A549 (cell line): ENCODE data around the gene CTNNA3. TPM values are rescaled to one million over a fixed set of nuclear protein-coding genes. Genes with fewer than 3 reads are reported as not detected.

Experiments
- ATAC-seq, 2 experiments: fragments of 200-7000 bp in 1 of 2; fragments of >200 bp in 1 of 2; cut with Nextera tagmentation in 1 of 2; cut with Tn5 transposase in 1 of 2; 3 replicates each; pipeline versions ENCODE4 v1.8.0 to v1.9.1; 2018 to 2020; ENCODE audit warnings: mild to moderate bottlenecking in 1 of 2, moderate library complexity in 1 of 2
- CTCF ChIA-PET: fragments of 300-600 bp; sonication (Branson Sonifier 250); formaldehyde crosslinking; extraction: SDS; loops from one replicate; lab custom pipeline; 2021; ENCODE audit warnings: antibody characterized with exemption, inconsistent platforms; lab: Yijun Ruan, JAX
- POLR2A ChIA-PET: fragments of 350-600 bp; formaldehyde crosslinking; extraction: SDS; loops from one replicate; lab custom pipeline; 2021; ENCODE audit warnings: antibody characterized with exemption, inconsistent platforms; lab: Yijun Ruan, JAX
- DNase-seq, 2 experiments: peaks; one replicate each; pipeline versions ENCODE4 v3.0.0 to v3.0.0-alpha.2; 2011 to 2016; ENCODE audit warnings: low read depth in 1 of 2, low spot score in 1 of 2
- FAIRE-seq: peaks from 2 replicates; lab custom pipeline; 2011; peaks lifted over from hg19 to GRCh38; lab: Jason Lieb, UNC
- H3K27ac ChIP-seq, 2 experiments: fragments of >200 bp; sonication (Bioruptor Twin); formaldehyde crosslinking; 3 replicates each; pipeline ENCODE4 v1.5.1; 2016 to 2017
- H3K4me1 ChIP-seq: fragments of >200 bp; sonication (Bioruptor Twin); formaldehyde crosslinking; 3 replicates; pipeline ENCODE4 v1.6.1; 2016
- H3K4me2 ChIP-seq: fragments of >200 bp; sonication (Bioruptor Twin); formaldehyde crosslinking; 3 replicates; pipeline ENCODE4 v1.6.1; 2016
- H3K4me3 ChIP-seq: fragments of >200 bp; sonication (Bioruptor Twin); formaldehyde crosslinking; 3 replicates; pipeline ENCODE4 v1.5.1; 2016
- H3K9me3 ChIP-seq: fragments of >200 bp; sonication (Bioruptor Twin); formaldehyde crosslinking; 3 replicates; pipeline ENCODE4 v1.6.1; 2016
- BHLHE40 ChIP-seq: IDR thresholded peaks from 2 replicates; pipeline ENCODE4 v1.6.1; 2012; ENCODE audit warnings: low read depth, low read length, inconsistent platforms
- CHD2 ChIP-seq: fragments of 150-350 bp; IDR thresholded peaks from 2 replicates; pipeline ENCODE4 v1.6.1; 2014; ENCODE audit warnings: low read length; ENCODE audit not compliant: partially characterized antibody
- E2F6 ChIP-seq: IDR thresholded peaks from 2 replicates; pipeline ENCODE4 v1.6.1; 2012; ENCODE audit warnings: low read depth, borderline replicate concordance
- EHMT2 ChIP-seq: fragments of 200-600 bp; sonication (generic); IDR thresholded peaks from 2 replicates; pipeline ENCODE4 v1.6.1; 2016; ENCODE audit warnings: antibody characterized with exemption, low read depth, mild to moderate bottlenecking, moderate library complexity
- ESRRA ChIP-seq: fragments of 150-350 bp; IDR thresholded peaks from 2 replicates; pipeline ENCODE4 v1.6.1; 2014; ENCODE audit warnings: mild to moderate bottlenecking, low read length, borderline replicate concordance
- FOSL2 ChIP-seq, 2 experiments: fragments of 450-650 bp in 1 of 2; fragments of >200 bp in 1 of 2; sonication (Bioruptor Twin) in 1 of 2; formaldehyde crosslinking; IDR thresholded peaks; 2 replicates each; pipeline versions ENCODE4 v1.5.0 to v1.6.1; 2016 to 2020; ENCODE audit warnings: mild to moderate bottlenecking in 1 of 2, moderate library complexity in 1 of 2
- GATA3 ChIP-seq: IDR thresholded peaks from 2 replicates; pipeline ENCODE4 v1.6.1; 2012; ENCODE audit warnings: borderline replicate concordance
- HES2 ChIP-seq: fragments of >200 bp; sonication (Bioruptor Twin); formaldehyde crosslinking; IDR thresholded peaks from 2 replicates; pipeline ENCODE4 v1.6.1; 2016
- JUN ChIP-seq, 2 experiments: fragments of >200 bp; sonication (Bioruptor Twin); formaldehyde crosslinking; IDR thresholded peaks; 2 replicates in 1 of 2; 3 replicates in 1 of 2; pipeline ENCODE4 v1.6.1; 2016 to 2017
- JUNB ChIP-seq: fragments of >200 bp; sonication (Bioruptor Twin); formaldehyde crosslinking; IDR thresholded peaks from 2 replicates; pipeline ENCODE4 v1.6.1; 2016
- KDM5A ChIP-seq: fragments of 200-600 bp; sonication (generic); IDR thresholded peaks from 2 replicates; pipeline ENCODE4 v1.6.1; 2016; ENCODE audit warnings: antibody characterized with exemption, mild to moderate bottlenecking
- MAX ChIP-seq: IDR thresholded peaks from 2 replicates; pipeline ENCODE4 v1.6.1; 2012
- PBX3 ChIP-seq: IDR thresholded peaks from 2 replicates; pipeline ENCODE4 v1.6.1; 2012
- PHF8 ChIP-seq: fragments of 200-600 bp; sonication (generic); IDR thresholded peaks from 2 replicates; pipeline ENCODE4 v1.6.1; 2016; ENCODE audit warnings: low read depth, mild to moderate bottlenecking, antibody characterized with exemption, moderate library complexity, borderline replicate concordance
- RARB ChIP-seq: fragments of 250-450 bp; sonication (Bioruptor Pico); IDR thresholded peaks from 2 replicates; pipeline ENCODE4 v1.8.0; 2021; ENCODE audit warnings: mild to moderate bottlenecking, moderate library complexity
- RCOR1 ChIP-seq: fragments of 150-350 bp; IDR thresholded peaks from 2 replicates; pipeline ENCODE4 v1.6.1; 2014; ENCODE audit warnings: antibody characterized with exemption, low read length, low read depth
- REST ChIP-seq: fragments of 200-600 bp; sonication (generic); IDR thresholded peaks from 2 replicates; pipeline ENCODE4 v1.6.1; 2016; ENCODE audit warnings: antibody characterized with exemption, mild to moderate bottlenecking, moderate library complexity
- RNF2 ChIP-seq: fragments of 200-600 bp; sonication (generic); IDR thresholded peaks from 2 replicates; pipeline ENCODE4 v1.6.1; 2016; ENCODE audit warnings: low read depth, mild to moderate bottlenecking, antibody characterized with exemption, moderate library complexity, borderline replicate concordance
- ZC3H11A ChIP-seq: fragments of 450-650 bp; IDR thresholded peaks from 2 replicates; pipeline ENCODE4 v1.6.1; 2014; ENCODE audit warnings: antibody characterized with exemption, mild to moderate bottlenecking
- ZSCAN20 ChIP-seq: fragments of 250-450 bp; sonication (Bioruptor Pico); IDR thresholded peaks from 2 replicates; pipeline ENCODE4 v1.8.0; 2022; ENCODE audit warnings: mild to moderate bottlenecking, moderate library complexity
- WGBS: methylation state at CpG from one replicate; pipeline ENCODE4 v1.1.6; 2017; ENCODE audit errors: missing lambda C conversion rate; 5-methylcytosine and 5-hydroxymethylcytosine counted together
- polyA plus RNA-seq, 4 experiments: library from polyadenylated mRNA; depleted of rRNA in 3 of 4; stranded (reverse); fragments of >200 nt; fragmentation: RNase III in 1 of 4; extraction: RNeasy Plus Mini Kit Qiagen cat#74134 plus additional on column Dnase treatment in 1 of 4; gene quantifications; 2 replicates in 3 of 4; 3 replicates in 1 of 4; pipeline ENCODE4 v1.2.3, GENCODE V29; 2011 to 2017

CTNNA3 gene
- polyA plus RNA-seq, 2 of the 4 experiments (the other 2 are of a cell fraction), result not detected

- no peak for ATAC-seq
- Histone ChIP-seq H3K4me2 (no peak overlapping the region), H3K4me1 (no peaks in the 10 kb centered on the region), H3K27ac (no peak overlapping the region), H3K4me3 (no peak overlapping the region), H3K9me3 (no peaks in the 10 kb centered on the region)
- FAIRE-seq, result no peak
- ChIA-PET CTCF (no interaction called here), POLR2A (no interaction called here)
- DNase-seq, result no peak
- TF ChIP-seq KDM5A (no peak), BHLHE40 (no peak), MAX (no peak), GATA3 (no peak), FOSL2 (IDR thresholded peaks at IDR 0.05) (no peak), FOSL2 (CRISPR knock-in tag; IDR thresholded peaks at IDR 0.05) (no peak), RCOR1 (no peak), REST (no peak), ESRRA (no peak), CHD2 (no peak), ZC3H11A (no peak), PBX3 (no peak), PHF8 (no peak)
- whole genome bisulfite sequencing, result 4% methylated on average over 2 of the region's 2 CpGs
These were observed 752.4 kb downstream of the CTNNA3 start for GRCh38 chr10:66943590-66943989.

GRCh38 chr10:66942407-66942806, 753.6 kb downstream of the CTNNA3 start:
- DNase-seq (no peak), ATAC-seq (no peak), FAIRE-seq (no peak)
- no peak overlapping the region for H3K4me2 ChIP-seq
- CTCF ChIA-PET, result no interaction called here
- H3K4me3 ChIP-seq, result no peak overlapping the region
- 0% methylated on average over 1 of the region's 1 CpG for WGBS
- TF ChIP-seq HES2, result no peak
- TF ChIP-seq, all 56 proteins: peak for 0
- H3K27ac ChIP-seq, result no peak overlapping the region
- POLR2A ChIA-PET, result no interaction called here
- H3K4me1 ChIP-seq, result no peaks in the 10 kb centered on the region
- no peaks in the 10 kb centered on the region for H3K9me3 ChIP-seq

- Histone ChIP-seq H3K4me1 (no peaks in the 10 kb centered on the region), H3K9me3 (no peaks in the 10 kb centered on the region), H3K4me2 (no peak overlapping the region), H3K4me3 (no peak overlapping the region), H3K27ac (no peak overlapping the region)
- WGBS, result 74% methylated on average over 5 of the region's 5 CpGs
- no peak for FAIRE-seq
- no peak for DNase-seq
- no peak for ATAC-seq
- CTCF ChIA-PET, result no interaction called here
- TF ChIP-seq GATA3 (no peak), KDM5A (no peak), BHLHE40 (no peak), E2F6 (no peak), REST (no peak), RNF2 (no peak), EHMT2 (no peak), JUNB (no peak), JUN (IDR thresholded peaks at IDR 0.05) (no peak), RARB (CRISPR knock-in tag) (no peak), PHF8 (no peak), ZSCAN20 (CRISPR knock-in tag) (no peak)
- POLR2A ChIA-PET, result no interaction called here
These were observed 754.5 kb downstream of the CTNNA3 start for GRCh38 chr10:66941491-66941890.
